K562 (cell line): ENCODE measurements around the gene VIT. TPM values are rescaled to one million over a fixed set of nuclear protein-coding genes. Genes with fewer than 3 reads are reported as not detected.

ENCODE experiments used
- ARID4B ChIP-seq: sonication (generic); formaldehyde crosslinking; IDR thresholded peaks from 2 replicates; pipeline ENCODE4 v1.8.0; 2022; ENCODE audit warnings: mild to moderate bottlenecking, missing genetic modification reagents
- ETV6 ChIP-seq, 3 experiments: fragments of 150-350 bp in 1 of 3; sonication (generic) in 1 of 3; formaldehyde crosslinking in 1 of 3; IDR thresholded peaks; 2 replicates each; pipeline versions ENCODE4 v1.6.1 to v1.8.0; 2014 to 2022; ENCODE audit warnings: borderline replicate concordance in 2 of 3, low read depth in 2 of 3, antibody characterized with exemption in 1 of 3, low read length in 1 of 3, mild to moderate bottlenecking in 1 of 3, missing genetic modification reagents in 1 of 3
- ZNF518B ChIP-seq: fragments of 250-450 bp; sonication (Bioruptor Pico); IDR thresholded peaks from 2 replicates; pipeline ENCODE4 v1.5.0; 2021; ENCODE audit warnings: mild to moderate bottlenecking, moderate library complexity
- ZNF696 ChIP-seq: fragments of 250-450 bp; sonication (Bioruptor Pico); conservative IDR thresholded peaks from 2 replicates; pipeline ENCODE4 v1.4.0; 2020; ENCODE audit warnings: mild to moderate bottlenecking, moderate library complexity
- ZSCAN32 ChIP-seq: fragments of 450-650 bp; formaldehyde crosslinking; IDR thresholded peaks from 2 replicates; pipeline ENCODE4 v1.4.0; 2020; ENCODE audit warnings: mild to moderate bottlenecking, moderate library complexity
- polyA plus RNA-seq, 8 experiments: library from polyadenylated mRNA; depleted of rRNA in 4 of 8; stranded (reverse) in 5 of 8; unstranded in 3 of 8; fragments of >200 nt; fragmentation: Nextera tagmentation in 2 of 8; fragmentation: Illumina TruSeq in 1 of 8; extraction: Ambion mirVana in 2 of 8; extraction: Trizol in 1 of 8; gene quantifications; 2 replicates each; pipeline versions ENCODE4 v1.2.1 to v1.2.3, GENCODE V29; 2011 to 2014; ENCODE audit warnings: inconsistent platforms in 1 of 8, missing spikeins in 1 of 8
- total RNA-seq, 7 experiments: library from RNA; depleted of rRNA in 6 of 7; stranded (reverse); fragments of >200 nt in 6 of 7; fragmentation: Illumina TruSeq in 2 of 7; extraction: Trizol in 2 of 7; gene quantifications; 2 replicates each; pipeline versions ENCODE4 v1.2.1 to v1.2.3, GENCODE V29; 2011 to 2021; ENCODE audit warnings: low replicate concordance in 1 of 7

The VIT gene
- total and polyA plus RNA-seq, 9 of the 15 experiments (the other 6 are each of a cell fraction or from before 2014, with no cell fraction given), result not detected

GRCh38 chr2:36655453-36655852, 41.1 kb upstream of the VIT start (continued):
- TF ChIP-seq ARID4B (CRISPR knock-in tag) (no peak), ZNF696 (CRISPR knock-in tag) (no peak), ZSCAN32 (CRISPR knock-in tag) (no peak), ETV6 (IDR thresholded peaks at IDR 0.05; ENCODE audit: borderline replicate concordance in 1 of 2, low read depth in 2 of 2, low read length in 1 of 2) (no peak), ETV6 (CRISPR knock-in tag; IDR thresholded peaks at IDR 0.05; ENCODE audit: borderline replicate concordance) (no peak), ZNF518B (CRISPR knock-in tag) (no peak)
